Stomach (tissue), 9 donors: ENCODE data around the gene NOVA2. TPM values are rescaled to one million over a fixed set of nuclear protein-coding genes. Genes with fewer than 3 reads are reported as not detected.
"Not testable (repeated sequence)": the region's sequence is repeated elsewhere in the genome, so short reads cannot be mapped to it uniquely, and the experiment has no call there.

Experiments
- DNase-seq, 2 donors: peaks; one replicate each; pipeline versions ENCODE4 v3.0.0 to v3.0.0-alpha.2; 2013 to 2019
- H3K27ac ChIP-seq, 5 donors: fragments of 200-600 bp in 4 of 5; sonication (generic) in 4 of 5; one replicate each; pipeline ENCODE4 v1.5.1; 2013 to 2019; ENCODE audit warnings: mild to moderate bottlenecking in 1 of 5, moderate library complexity in 1 of 5
- H3K27me3 ChIP-seq, 3 donors: fragments of 200-600 bp; sonication (generic); one replicate each; pipeline ENCODE4 v1.5.1; 2017 to 2019; ENCODE audit warnings: mixed run types in 1 of 3
- H3K36me3 ChIP-seq, 4 donors: fragments of 200-600 bp; sonication (generic); 1 replicate in 3 of 4; 2 replicates in 1 of 4; pipeline ENCODE4 v1.5.1; 2016 to 2019
- H3K4me1 ChIP-seq, 4 donors: fragments of 200-600 bp; sonication (generic); one replicate each; pipeline ENCODE4 v1.5.1; 2016 to 2019
- H3K4me3 ChIP-seq, 4 donors: fragments of 200-600 bp; sonication (generic) in 3 of 4; one replicate each; pipeline ENCODE4 v1.5.1; 2016 to 2019; ENCODE audit warnings: mild to moderate bottlenecking in 1 of 4
- H3K9me3 ChIP-seq, 4 donors: fragments of 200-600 bp; sonication (generic); one replicate each; pipeline ENCODE4 v1.5.1; 2016 to 2019
- EP300 ChIP-seq: sonication (generic); formaldehyde crosslinking; IDR thresholded peaks from one replicate; pipeline ENCODE4 v1.6.1; 2017; ENCODE audit warnings: antibody characterized with exemption
- POLR2A ChIP-seq, 4 donors: fragments of 450-650 bp; IDR thresholded peaks; one replicate each; pipeline ENCODE4 v1.6.1; 2016; ENCODE audit warnings: antibody characterized with exemption in 4 of 4, control low read depth in 2 of 4, mild to moderate bottlenecking in 1 of 4, moderate library complexity in 1 of 4
- POLR2AphosphoS5 ChIP-seq, 3 donors: sonication (generic); formaldehyde crosslinking; IDR thresholded peaks; one replicate each; pipeline ENCODE4 v1.6.1; 2016; ENCODE audit warnings: antibody characterized with exemption in 3 of 3
- WGBS, 5 donors: extraction: QIAGEN DNeasy Blood & Tissue Kit in 3 of 5; methylation state at CpG; one replicate each; pipeline versions ENCODE4 v1.1.5 to v1.1.7; 2013 to 2018; 5-methylcytosine and 5-hydroxymethylcytosine counted together
- intact Hi-C: fragments of 100-400 bp; cut with DNase I; formaldehyde crosslinking; loops from one replicate; pipeline ENCODE4 v1.15.1; 2023; ENCODE audit warnings: low total_unique reads
- polyA plus RNA-seq, 3 donors: library from polyadenylated mRNA; stranded (reverse); fragments of 200-250 nt; gene quantifications; one replicate each; pipeline ENCODE4 v1.2.3, GENCODE V29; 2013
- total RNA-seq, 5 donors: library from RNA; depleted of rRNA; stranded (reverse); fragments of >200 nt; gene quantifications; one replicate each; pipeline versions ENCODE4 v1.1.0 to v1.2.3, GENCODE V29; 2014 to 2016
- TF ChIP-seq, protein P1 (sequence below), 7 experiments: fragments of 450-650 bp in 4 of 7; fragments of 200-600 bp in 3 of 7; sonication (generic) in 3 of 7; IDR thresholded peaks; one replicate each; pipeline ENCODE4 v1.5.1; 2016 to 2019; ENCODE audit warnings: antibody characterized with exemption in 7 of 7, control low read depth in 2 of 7, mild to moderate bottlenecking in 1 of 7
- donor health status: healthy with polysubstance abuse.
- donor health status: Bipolar disorder and iron deficiency.
- donor health status: healthy.

Gene NOVA2
- total and polyA plus RNA-seq, 8 donors = 0.38 to 10.7 (median 1.3) TPM; not detected in 2

DNA sequence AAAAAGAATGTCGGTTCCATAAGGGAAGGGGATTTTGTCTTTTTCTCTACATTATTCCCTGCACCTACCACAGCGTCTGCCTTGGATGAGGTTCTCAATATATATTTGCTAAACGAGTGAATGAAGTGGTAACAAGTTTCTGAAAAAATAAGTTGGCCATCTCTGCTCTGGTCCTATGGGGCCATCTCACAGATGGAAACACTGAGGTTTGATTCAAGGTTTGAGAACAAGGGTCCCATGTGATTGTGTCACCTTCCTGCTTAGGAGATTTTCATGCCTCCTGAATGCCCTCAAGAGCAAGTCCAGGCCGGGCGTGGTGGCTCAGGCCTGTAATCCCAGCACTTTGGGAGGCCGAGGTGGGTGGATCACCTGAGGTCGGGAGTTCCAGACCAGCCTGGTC, 74.4 kb downstream of the NOVA2 start:
- Histone ChIP-seq H3K9me3 (no peaks in the 10 kb centered on the region), H3K27ac (no peak overlapping the region), H3K4me3 (no peak overlapping the region), H3K27me3 (no peaks in the 10 kb centered on the region), H3K36me3 (peaks cover 30 to 53% (median 47%) of the 10 kb centered on the region in 4 donors), H3K4me1 (peaks cover 19 to 33% (median 30%) of the 10 kb centered on the region in 4 donors)
- intact Hi-C loops = no loop called here
- TF ChIP-seq POLR2A (IDR thresholded peaks at IDR 0.05) (no peak), EP300 (no peak)
- DNase-seq = no peak
- 92 to 97% (median 93%) methylated on average over 6 to 7 of the region's 7 CpGs for WGBS, 5 donors

DNA sequence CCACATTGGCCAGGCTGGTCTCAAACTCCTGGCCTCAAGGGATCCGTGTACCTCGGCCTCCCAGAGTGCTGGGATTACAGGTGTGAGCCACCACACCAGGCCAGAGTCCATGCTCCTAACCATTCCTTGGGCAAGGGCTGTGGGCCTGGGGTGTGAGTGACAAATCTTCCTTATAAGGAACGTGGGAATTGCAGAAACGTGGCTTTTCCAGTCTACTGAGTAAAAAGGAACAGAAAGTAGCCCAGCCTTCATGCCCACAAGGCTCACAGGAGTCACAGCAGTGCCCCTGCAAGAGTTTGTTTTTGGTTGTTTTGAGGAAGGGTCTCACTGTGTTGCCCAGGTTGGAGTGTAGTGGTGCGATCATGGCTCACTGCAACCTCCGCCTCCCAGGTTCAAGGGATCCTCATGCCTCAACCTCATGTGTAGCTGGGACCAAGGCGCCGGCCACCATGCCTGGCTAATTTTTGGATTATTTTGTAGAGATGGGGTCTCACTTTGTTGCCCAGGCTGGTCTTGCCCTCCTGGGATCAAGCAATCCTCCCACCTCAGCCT, 76.3 kb downstream of the NOVA2 start:
- H3K27me3 ChIP-seq = no peaks in the 10 kb centered on the region
- intact Hi-C loops = no loop called here
- no peak for DNase-seq
- peaks cover 30 to 60% (median 48%) of the 10 kb centered on the region in 4 donors for H3K36me3 ChIP-seq
- H3K27ac ChIP-seq = no peak overlapping the region
- no peaks in the 10 kb centered on the region for H3K9me3 ChIP-seq
- TF ChIP-seq POLR2A (IDR thresholded peaks at IDR 0.05) (no peak), EP300 (no peak), POLR2AphosphoS5 (IDR thresholded peaks at IDR 0.05) (no peak)
- TF ChIP-seq, protein P1, sequence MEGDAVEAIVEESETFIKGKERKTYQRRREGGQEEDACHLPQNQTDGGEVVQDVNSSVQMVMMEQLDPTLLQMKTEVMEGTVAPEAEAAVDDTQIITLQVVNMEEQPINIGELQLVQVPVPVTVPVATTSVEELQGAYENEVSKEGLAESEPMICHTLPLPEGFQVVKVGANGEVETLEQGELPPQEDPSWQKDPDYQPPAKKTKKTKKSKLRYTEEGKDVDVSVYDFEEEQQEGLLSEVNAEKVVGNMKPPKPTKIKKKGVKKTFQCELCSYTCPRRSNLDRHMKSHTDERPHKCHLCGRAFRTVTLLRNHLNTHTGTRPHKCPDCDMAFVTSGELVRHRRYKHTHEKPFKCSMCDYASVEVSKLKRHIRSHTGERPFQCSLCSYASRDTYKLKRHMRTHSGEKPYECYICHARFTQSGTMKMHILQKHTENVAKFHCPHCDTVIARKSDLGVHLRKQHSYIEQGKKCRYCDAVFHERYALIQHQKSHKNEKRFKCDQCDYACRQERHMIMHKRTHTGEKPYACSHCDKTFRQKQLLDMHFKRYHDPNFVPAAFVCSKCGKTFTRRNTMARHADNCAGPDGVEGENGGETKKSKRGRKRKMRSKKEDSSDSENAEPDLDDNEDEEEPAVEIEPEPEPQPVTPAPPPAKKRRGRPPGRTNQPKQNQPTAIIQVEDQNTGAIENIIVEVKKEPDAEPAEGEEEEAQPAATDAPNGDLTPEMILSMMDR (IDR thresholded peaks at IDR 0.05) = no peak
- peaks cover 13 to 25% (median 21%) of the 10 kb centered on the region in 4 donors for H3K4me1 ChIP-seq
- 90 to 94% (median 92%) methylated on average over 8 of the region's 8 CpGs for WGBS, 5 donors
- no peak overlapping the region for H3K4me3 ChIP-seq

DNA sequence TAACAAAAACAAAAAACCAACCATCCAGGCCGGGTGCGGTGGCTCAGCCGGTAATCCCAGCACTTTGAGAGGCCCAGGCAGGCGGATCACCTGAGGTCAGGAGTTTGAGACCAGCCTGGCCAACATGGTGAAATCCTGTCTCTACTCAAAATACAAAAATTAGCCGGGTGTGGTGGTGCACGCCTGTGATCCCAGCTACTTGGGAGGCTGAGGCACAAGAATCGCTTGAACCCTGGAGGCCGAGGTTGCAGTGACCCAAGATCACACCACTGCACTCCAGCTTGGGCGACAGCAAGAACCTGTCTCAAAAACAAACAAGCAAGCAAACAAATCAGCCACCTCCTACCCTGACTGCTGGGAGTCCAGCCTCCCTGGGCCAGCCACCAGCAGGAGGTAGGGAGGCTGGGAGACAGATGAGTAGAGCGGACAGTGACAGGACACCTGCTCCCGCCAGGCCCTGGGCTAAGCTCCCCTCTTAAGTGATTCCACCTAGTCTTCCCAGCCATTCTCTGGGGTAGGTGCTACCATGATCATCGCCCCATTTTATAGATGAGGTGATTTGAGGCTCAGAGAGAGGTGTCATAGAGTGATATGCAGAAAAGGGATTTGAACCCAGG, 77.6 kb downstream of the NOVA2 start:
- H3K36me3 ChIP-seq = peaks cover 30 to 72% (median 53%) of the 10 kb centered on the region in 4 donors
- H3K27ac ChIP-seq, intact Hi-C loops, H3K4me3 ChIP-seq, H3K9me3 ChIP-seq, DNase-seq, H3K27me3 ChIP-seq: not testable (repeated sequence)
- 87 to 95% (median 94%) methylated on average over 12 of the region's 12 CpGs for WGBS, 5 donors
- peaks cover 6 to 14% (median 10%) of the 10 kb centered on the region in 4 donors for H3K4me1 ChIP-seq

DNA sequence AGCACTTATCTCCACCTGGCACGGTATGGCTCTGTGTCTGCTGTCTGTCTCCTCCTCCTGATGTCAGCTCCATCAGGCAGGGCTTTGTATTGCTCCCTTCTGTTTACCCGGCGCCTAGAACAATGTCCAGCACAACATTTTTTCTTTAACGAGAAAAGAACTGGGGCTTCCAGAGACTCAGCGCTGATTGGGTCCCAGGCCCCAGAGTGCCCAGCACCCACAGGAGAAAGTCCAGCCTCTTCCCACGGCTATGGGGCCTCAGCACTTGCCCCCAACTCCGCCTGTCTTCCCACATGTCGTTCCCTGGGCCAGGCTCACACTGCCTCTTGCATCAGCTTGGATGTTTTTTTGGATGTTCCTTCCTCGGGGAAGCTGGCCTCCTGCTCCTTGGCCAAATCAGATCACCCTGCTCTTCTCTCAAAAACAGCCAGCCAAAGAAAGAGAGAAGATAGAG, 78.1 kb downstream of the NOVA2 start:
- intact Hi-C loops = no loop called here
- no peak overlapping the region for H3K27ac ChIP-seq
- no peaks in the 10 kb centered on the region for H3K9me3 ChIP-seq
- 82 to 88% (median 84%) methylated on average over 9 of the region's 9 CpGs for WGBS, 5 donors
- H3K27me3 ChIP-seq = no peaks in the 10 kb centered on the region
- H3K4me1 ChIP-seq = peaks cover under 1 to 9% (median 4%) of the 10 kb centered on the region in 4 donors
- H3K4me3 ChIP-seq = no peak overlapping the region
- DNase-seq = no peak
- no peak for TF ChIP-seq POLR2A (IDR thresholded peaks at IDR 0.05)
- no peak for TF ChIP-seq EP300
- no peak for TF ChIP-seq POLR2AphosphoS5 (IDR thresholded peaks at IDR 0.05)
- TF ChIP-seq, protein P1 (IDR thresholded peaks at IDR 0.05) = no peak
- H3K36me3 ChIP-seq = peaks cover 30 to 78% (median 58%) of the 10 kb centered on the region in 4 donors

DNA sequence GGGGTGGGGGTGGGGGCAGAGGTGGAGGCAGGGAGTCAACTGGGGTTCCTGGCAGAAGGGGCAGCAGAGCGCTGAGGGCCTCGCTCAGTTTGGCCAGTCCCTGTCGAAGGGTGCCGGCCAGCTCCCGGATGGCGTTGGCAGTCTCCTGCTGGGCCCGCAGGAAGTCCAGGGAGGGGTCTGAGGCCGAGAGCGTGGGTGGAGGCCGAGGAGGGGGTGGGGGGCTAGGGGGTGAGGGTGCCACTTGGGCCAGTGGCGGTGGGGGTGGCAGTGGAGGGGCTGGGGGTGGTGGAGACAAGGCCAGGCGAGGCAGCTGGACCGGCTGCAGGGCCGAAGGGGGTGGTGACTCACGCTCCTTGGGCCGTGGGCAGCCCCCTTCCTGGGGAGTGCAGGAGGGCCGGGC, 82.8 kb downstream of the NOVA2 start:
- TF ChIP-seq POLR2A (IDR thresholded peaks at IDR 0.05) = no peak
- TF ChIP-seq, protein P1 (IDR thresholded peaks at IDR 0.05) = no peak
- no peak for TF ChIP-seq EP300
- no peak for TF ChIP-seq POLR2AphosphoS5 (IDR thresholded peaks at IDR 0.05)
- no peak overlapping the region for H3K4me3 ChIP-seq
- H3K27me3 ChIP-seq = no peaks in the 10 kb centered on the region
- 83 to 92% (median 87%) methylated on average over 2 to 17 of the region's 17 CpGs for WGBS, 5 donors
- intact Hi-C loops = no loop called here
- H3K4me1 ChIP-seq = peaks cover 0 to 12% (median 11%) of the 10 kb centered on the region in 4 donors
- no peak overlapping the region for H3K27ac ChIP-seq
- no peak for DNase-seq
- no peaks in the 10 kb centered on the region for H3K9me3 ChIP-seq
- H3K36me3 ChIP-seq = peaks cover 4 to 51% (median 32%) of the 10 kb centered on the region in 4 donors
